ENCODE results near the gene CSK.
A peak's percentile ranks its signal among the peaks of the same experiment; 100 is the strongest.

Gene CSK

GRCh38 chr15:74802862-74803447, 21.1 kb downstream of the CSK start:
- DNase-seq: no peak

- DNase-seq: no peak
Measured at GRCh38 chr15:74804935-74805334, 23.1 kb downstream of the CSK start.

GRCh38 chr15:74807282-74807681, 25.4 kb downstream of the CSK start:
- DNase-seq: no peak

- DNase-seq: no peak
Measured at GRCh38 chr15:74808078-74808839, 26.4 kb downstream of the CSK start.

GRCh38 chr15:74808840-74809229, 27.0 kb downstream of the CSK start:
- no peak for DNase-seq

- DNase-seq: no peak
Measured at GRCh38 chr15:74809242-74809641, 27.4 kb downstream of the CSK start.

- no peak for DNase-seq
Measured at GRCh38 chr15:74809956-74810355, 28.1 kb downstream of the CSK start.

- DNase-seq: no peak
Measured at GRCh38 chr15:74812533-74812932, 30.7 kb downstream of the CSK start, which contains the start of gene LMAN1L. Gene LMAN1L (plus strand): TSS chr15:74812835. CDS start chr15:74812855, 20 bp downstream.

GRCh38 chr15:74815121-74815934, 33.4 kb downstream of the CSK start:
- no peak for DNase-seq

- DNase-seq: no peak
Measured at GRCh38 chr15:74815961-74816360, 34.1 kb downstream of the CSK start.

GRCh38 chr15:74816624-74817369, 34.9 kb downstream of the CSK start:
- no peak for DNase-seq

GRCh38 chr15:74817370-74817737, 35.5 kb downstream of the CSK start:
- no peak for DNase-seq

- no peak for DNase-seq
Measured at GRCh38 chr15:74820056-74820455, 38.2 kb downstream of the CSK start.

- no peak for DNase-seq
Measured at GRCh38 chr15:74821091-74821789, 39.4 kb downstream of the CSK start.

- DNase-seq: no peak
Measured at GRCh38 chr15:74821790-74822158, 39.9 kb downstream of the CSK start.

- no peak for DNase-seq
Measured at GRCh38 chr15:74822233-74822632, 40.4 kb downstream of the CSK start.

- DNase-seq: no peak
Measured at GRCh38 chr15:74823324-74823723, 41.4 kb downstream of the CSK start.

GRCh38 chr15:74824976-74825375, 43.1 kb downstream of the CSK start:
- no peak for DNase-seq

GRCh38 chr15:74825866-74826265, 44.0 kb downstream of the CSK start:
- no peak for DNase-seq

GRCh38 chr15:74826364-74826819, 44.5 kb downstream of the CSK start, which contains the start of gene CPLX3:
Gene CPLX3 (plus strand): TSS chr15:74826627. CDS start chr15:74826704, 77 bp downstream.
- DNase-seq: peak; percentile 42

- DNase-seq: no peak
Measured at GRCh38 chr15:74826921-74827320, 45.0 kb downstream of the CSK start.

- no peak for DNase-seq
Measured at GRCh38 chr15:74827614-74828013, 45.7 kb downstream of the CSK start.
